H1 (cell line): ENCODE data around the gene SP4. TPM values are rescaled to one million over a fixed set of nuclear protein-coding genes. Genes with fewer than 3 reads are reported as not detected.
A peak's percentile ranks its signal among the peaks of the same experiment; 100 is the strongest.

Experiments
- CTCF ChIA-PET: fragments of 300-600 bp; sonication (Branson Sonifier 250); formaldehyde crosslinking; loops from one replicate; lab custom pipeline; 2021; ENCODE audit not compliant: partially characterized antibody; lab: Charles Lee
- POLR2A ChIA-PET: fragments of 300-600 bp; sonication (Branson Sonifier 250); formaldehyde crosslinking; loops from one replicate; lab custom pipeline; 2021; ENCODE audit warnings: inconsistent platforms; ENCODE audit not compliant: partially characterized antibody; lab: Charles Lee
- DNase-seq, 2 experiments: peaks; one replicate each; pipeline versions ENCODE4 v3.0.0 to v3.0.0-alpha.2; 2010 to 2022; ENCODE audit warnings: low spot score in 2 of 2, low read depth in 1 of 2, mixed read lengths in 1 of 2
- FAIRE-seq: peaks from 2 replicates; lab custom pipeline; 2011; peaks lifted over from hg19 to GRCh38; lab: Jason Lieb, UNC
- H2AFZ ChIP-seq: 2 replicates; pipeline ENCODE4 v1.8.1; 2012; ENCODE audit warnings: low read length, inconsistent platforms
- H2AK5ac ChIP-seq: 2 replicates; pipeline ENCODE4 v1.6.1; 2013; ENCODE audit warnings: low read depth, low read length
- H2BK120ac ChIP-seq: replicated peaks from 2 replicates; pipeline ENCODE3; 2013; ENCODE audit warnings: low read depth, low read length, inconsistent platforms
- H2BK12ac ChIP-seq: 2 replicates; pipeline ENCODE4 v1.6.1; 2013; ENCODE audit warnings: low read depth, low read length
- H2BK15ac ChIP-seq: 2 replicates; pipeline ENCODE4 v1.6.1; 2013; ENCODE audit warnings: low read length
- H2BK20ac ChIP-seq: 2 replicates; pipeline ENCODE4 v1.6.1; 2013; ENCODE audit warnings: low read length
- H2BK5ac ChIP-seq: 2 replicates; pipeline ENCODE4 v1.6.1; 2013; ENCODE audit warnings: low read depth, low read length
- H3K14ac ChIP-seq: 2 replicates; pipeline ENCODE4 v1.6.1; 2013; ENCODE audit warnings: inconsistent platforms; ENCODE audit not compliant: insufficient read length
- H3K18ac ChIP-seq: 2 replicates; pipeline ENCODE4 v1.6.1; 2013; ENCODE audit warnings: low read length; ENCODE audit errors: extremely low read depth
- H3K23ac ChIP-seq: 2 replicates; pipeline ENCODE4 v1.6.1; 2013; ENCODE audit warnings: inconsistent platforms; ENCODE audit not compliant: insufficient read length
- H3K23me2 ChIP-seq: 2 replicates; pipeline ENCODE4 v1.6.1; 2013; ENCODE audit warnings: low read depth, low read length
- H3K27ac ChIP-seq: 2 replicates; pipeline ENCODE4 v1.6.1; 2011; ENCODE audit warnings: low read depth, low read length, inconsistent platforms
- H3K27me3 ChIP-seq, 4 experiments: replicated peaks in 1 of 4; 1 replicate in 1 of 4; 2 replicates in 3 of 4; pipeline versions ENCODE4 v1.6.1 to v1.8.1; 2011 to 2013; ENCODE audit warnings: low read length in 3 of 4, mild to moderate bottlenecking in 3 of 4, inconsistent platforms in 2 of 4, mixed read lengths in 2 of 4, moderate library complexity in 1 of 4; ENCODE audit not compliant: control insufficient read depth in 3 of 4, insufficient read depth in 3 of 4; ENCODE audit errors: extremely low read depth in 1 of 4
- H3K36me3 ChIP-seq, 4 experiments: 2 replicates each; pipeline versions ENCODE4 v1.6.1 to v1.8.1; 2011 to 2013; ENCODE audit warnings: mild to moderate bottlenecking in 4 of 4, low read length in 3 of 4, moderate library complexity in 2 of 4, control low read depth in 1 of 4, inconsistent platforms in 1 of 4; ENCODE audit not compliant: insufficient read depth in 4 of 4, control insufficient read depth in 2 of 4
- H3K4ac ChIP-seq: replicated peaks from 2 replicates; pipeline ENCODE3; 2013; ENCODE audit warnings: low read length, low read depth, mixed read lengths, inconsistent platforms; ENCODE audit not compliant: insufficient read length
- H3K4me1 ChIP-seq, 4 experiments: replicated peaks in 1 of 4; 1 replicate in 1 of 4; 2 replicates in 3 of 4; pipeline versions ENCODE4 v1.6.1 to v1.8.1; 2011 to 2013; ENCODE audit warnings: low read length in 3 of 4, inconsistent platforms in 2 of 4, mixed read lengths in 1 of 4; ENCODE audit not compliant: insufficient read depth in 4 of 4, control insufficient read depth in 3 of 4
- H3K4me2 ChIP-seq, 2 experiments: 2 replicates each; pipeline versions ENCODE4 v1.6.1 to v1.8.1; 2011 to 2013; ENCODE audit warnings: low read depth in 2 of 2, low read length in 2 of 2, control low read depth in 1 of 2, inconsistent platforms in 1 of 2, mild to moderate bottlenecking in 1 of 2; ENCODE audit not compliant: insufficient read depth in 1 of 2
- H3K4me3 ChIP-seq, 4 experiments: fragments of 200-600, 300-600 bp in 1 of 4; sonication (generic), shearing (Covaris generic), sonication (Bioruptor Twin) in 1 of 4; 2 replicates each; pipeline versions ENCODE4 v1.5.1 to v1.8.1; 2011 to 2016; ENCODE audit warnings: low read length in 4 of 4, low read depth in 3 of 4, control low read depth in 2 of 4, inconsistent platforms in 2 of 4, mild to moderate bottlenecking in 2 of 4, mixed read lengths in 1 of 4, moderate library complexity in 1 of 4; ENCODE audit not compliant: insufficient read depth in 2 of 4; ENCODE audit errors: extremely low read depth in 1 of 4
- H3K56ac ChIP-seq: replicated peaks from 2 replicates; pipeline ENCODE3; 2013; ENCODE audit warnings: low read depth, mild to moderate bottlenecking, mixed read lengths, low read length, inconsistent platforms; ENCODE audit not compliant: insufficient read length
- H3K79me1 ChIP-seq: 2 replicates; pipeline ENCODE4 v1.6.1; 2013; ENCODE audit warnings: low read depth, low read length, control low read depth
- H3K79me2 ChIP-seq, 2 experiments: 2 replicates each; pipeline versions ENCODE4 v1.6.1 to v1.8.1; 2012 to 2013; ENCODE audit warnings: low read length in 2 of 2, mild to moderate bottlenecking in 2 of 2, inconsistent platforms in 1 of 2; ENCODE audit not compliant: insufficient read depth in 2 of 2, control insufficient read depth in 1 of 2
- H3K9ac ChIP-seq, 4 experiments: replicated peaks in 1 of 4; 1 replicate in 1 of 4; 2 replicates in 3 of 4; pipeline versions ENCODE4 v1.6.1 to v1.8.1; 2011 to 2013; ENCODE audit warnings: low read depth in 3 of 4, low read length in 3 of 4, control low read depth in 2 of 4, mild to moderate bottlenecking in 2 of 4, moderate library complexity in 2 of 4, inconsistent platforms in 1 of 4; ENCODE audit errors: extremely low read depth in 1 of 4
- H3K9me3 ChIP-seq, 2 experiments: 2 replicates each; pipeline versions ENCODE4 v1.6.1 to v1.8.1; 2012 to 2013; ENCODE audit warnings: mild to moderate bottlenecking in 2 of 2, moderate library complexity in 2 of 2, control low read depth in 1 of 2, inconsistent platforms in 1 of 2, low read depth in 1 of 2, low read length in 1 of 2, mixed read lengths in 1 of 2; ENCODE audit not compliant: insufficient read depth in 2 of 2
- H4K20me1 ChIP-seq, 2 experiments: replicated peaks in 1 of 2; 2 replicates each; pipeline versions ENCODE3 to v1.8.1; 2011 to 2013; ENCODE audit warnings: inconsistent platforms in 2 of 2, low read length in 2 of 2, mild to moderate bottlenecking in 1 of 2; ENCODE audit not compliant: insufficient read depth in 2 of 2, control insufficient read depth in 1 of 2
- H4K5ac ChIP-seq: 2 replicates; pipeline ENCODE4 v1.6.1; 2013; ENCODE audit warnings: low read length, low read depth, mixed read lengths, inconsistent platforms; ENCODE audit not compliant: insufficient read length
- H4K8ac ChIP-seq: 2 replicates; pipeline ENCODE4 v1.8.0; 2013; ENCODE audit warnings: mild to moderate bottlenecking, moderate library complexity, low read length, inconsistent platforms; ENCODE audit not compliant: insufficient read depth; ENCODE audit errors: extremely low read depth
- H4K91ac ChIP-seq: replicated peaks from 2 replicates; pipeline ENCODE3; 2013; ENCODE audit warnings: low read length, mixed read lengths, inconsistent platforms; ENCODE audit not compliant: insufficient read length
- BCL11A ChIP-seq, 2 experiments: IDR thresholded peaks; one replicate each; pipeline ENCODE4 v1.6.1; 2011; ENCODE audit warnings: low read depth in 2 of 2, low read length in 2 of 2, mild to moderate bottlenecking in 2 of 2
- CBX8 ChIP-seq: fragments of 300-800, 300-1000 bp; sonication (generic); IDR thresholded peaks from 2 replicates; pipeline ENCODE4 v1.7.1; 2016; ENCODE audit warnings: low read depth, low read length, borderline replicate concordance
- MAFK ChIP-seq: IDR thresholded peaks from 2 replicates; pipeline ENCODE4 v1.6.1; 2012; ENCODE audit warnings: low read depth, mild to moderate bottlenecking, improper control_type of control experiment, low read length
- NANOG ChIP-seq: IDR thresholded peaks from 2 replicates; pipeline ENCODE4 v1.6.1; 2011; ENCODE audit warnings: low read length, low read depth, mild to moderate bottlenecking, inconsistent platforms; ENCODE audit not compliant: insufficient read depth, poor library complexity, severe bottlenecking
- SRF ChIP-seq: IDR thresholded peaks from 2 replicates; pipeline ENCODE4 v1.6.1; 2011; ENCODE audit warnings: mild to moderate bottlenecking, low read depth, low read length, moderate library complexity
- TBP ChIP-seq: IDR thresholded peaks from 2 replicates; pipeline ENCODE4 v1.6.1; 2011; ENCODE audit warnings: low read depth, low read length, improper control_type of control experiment
- WGBS, 2 experiments: shearing (Covaris generic) in 1 of 2; methylation state at CpG; one replicate each; pipeline versions ENCODE4 v1.1.6 to v1.1.7; 2013 to 2015; ENCODE audit warnings: low lambda C conversion rate in 2 of 2, mixed read lengths in 2 of 2, inconsistent platforms in 1 of 2, low coverage in 1 of 2, missing lambda C conversion rate in 1 of 2; ENCODE audit not compliant: insufficient replicate concordance in 2 of 2, insufficient coverage in 1 of 2, insufficient read length in 1 of 2; ENCODE audit errors: extremely low coverage in 1 of 2, missing lambda C conversion rate in 1 of 2; 5-methylcytosine and 5-hydroxymethylcytosine counted together
- polyA plus RNA-seq, 7 experiments: library from polyadenylated mRNA; depleted of rRNA in 3 of 7; stranded (reverse) in 5 of 7; unstranded in 2 of 7; fragments of >200 nt in 5 of 7; fragments of 200-250 nt in 2 of 7; gene quantifications; 1 replicate in 5 of 7; 2 replicates in 1 of 7; 4 replicates in 1 of 7; pipeline versions ENCODE4 v1.2.1 to v1.2.3, GENCODE V29; 2011 to 2013; ENCODE audit warnings: missing spikeins in 2 of 7, mixed read lengths in 2 of 7
- total RNA-seq: library from RNA; stranded (reverse); fragmentation: NEBNext Ultra II Directional; extraction: Animal tissue kit (Norgen Biotek cat#: 25700); gene quantifications from 2 replicates; pipeline ENCODE4 v1.2.1, GENCODE V29; 2021
- TF ChIP-seq, protein P1 (sequence below): IDR thresholded peaks from 2 replicates; pipeline ENCODE4 v1.6.1; 2011; ENCODE audit warnings: low read depth, mild to moderate bottlenecking, low read length; ENCODE audit not compliant: insufficient read depth

Gene SP4
- total and polyA plus RNA-seq, 2 of the 8 experiments (the other 6 are each of a cell fraction or from before 2014, with no cell fraction given): 10.0 to 24.0 TPM

DNA sequence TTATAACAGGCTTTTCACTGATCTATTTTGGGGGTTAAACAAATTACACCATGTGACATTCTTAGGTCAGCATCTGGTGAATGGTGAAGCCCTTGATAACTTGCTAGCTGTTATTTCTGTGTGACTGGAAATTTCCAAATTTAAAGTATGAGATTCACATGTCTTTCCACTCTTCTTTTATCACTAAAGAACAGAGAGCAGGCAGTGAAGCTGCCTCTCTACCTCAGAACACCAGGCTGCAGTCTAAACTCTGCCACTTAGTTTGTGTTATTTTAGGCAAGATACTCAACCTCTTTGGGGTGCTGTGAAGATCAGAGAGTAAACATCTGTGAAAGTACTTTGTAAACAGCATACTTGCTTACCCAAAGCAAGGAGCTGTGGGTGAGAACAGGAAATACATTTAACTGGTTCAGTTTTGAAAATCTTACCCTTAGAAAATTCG lies 15.5 kb upstream of the SP4 start:
- Histone ChIP-seq H2BK12ac (no peak overlapping the region), H4K20me1 (no peaks in the 10 kb centered on the region), H3K4me3 (no peak overlapping the region), H4K8ac (no peak overlapping the region), H2BK5ac (no peak overlapping the region), H3K4ac (no peak overlapping the region), H3K4me2 (no peak overlapping the region), H3K79me1 (no peaks in the 10 kb centered on the region), H4K5ac (no peak overlapping the region), H2BK120ac (no peak overlapping the region), H3K27me3 (no peaks in the 10 kb centered on the region), H2BK20ac (no peak overlapping the region), H3K79me2 (no peaks in the 10 kb centered on the region), H2AK5ac (no peak overlapping the region), H2AFZ (peak overlapping the region; percentile 3; the same call in 1 of the 2 replicates), H3K27ac (no peak overlapping the region), H2BK15ac (no peak overlapping the region), H4K91ac (no peak overlapping the region), H3K36me3 (no peaks in the 10 kb centered on the region), H3K56ac (no peak overlapping the region), H3K9me3 (no peaks in the 10 kb centered on the region), H3K18ac (no peak overlapping the region), H3K23ac (no peak overlapping the region), H3K14ac (no peak overlapping the region), H3K4me1 (peaks cover 0 to 4% (median 2%) of the 10 kb centered on the region in 4 experiments; a peak in 2 of 7 replicates), H3K23me2 (no peaks in the 10 kb centered on the region), H3K9ac (no peak overlapping the region)
- DNase-seq: no peak
- ChIA-PET CTCF (interaction anchor here (1.1 to 1.5 kb wide), 2 partner anchors 16 to 159 kb away, joined by 3 read pairs; no protein-coding TSS in a partner anchor), POLR2A (interaction anchor here (2.8 kb wide), 1 partner anchor 15 kb away, joined by 10 read pairs; the partner anchor contains the start of gene SP4)
- no peak for FAIRE-seq
- no peak for TF ChIP-seq NANOG
- TF ChIP-seq, protein P1, sequence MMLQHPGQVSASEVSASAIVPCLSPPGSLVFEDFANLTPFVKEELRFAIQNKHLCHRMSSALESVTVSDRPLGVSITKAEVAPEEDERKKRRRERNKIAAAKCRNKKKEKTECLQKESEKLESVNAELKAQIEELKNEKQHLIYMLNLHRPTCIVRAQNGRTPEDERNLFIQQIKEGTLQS: no peak
- TF ChIP-seq BCL11A (IDR thresholded peaks at IDR 0.05; ENCODE audit: low read depth in 2 of 2, low read length in 2 of 2): no peak
- no peak for TF ChIP-seq TBP
- TF ChIP-seq CBX8: no peak
- no peak for TF ChIP-seq SRF
- TF ChIP-seq MAFK: no peak
- WGBS, 2 experiments: 74% methylated on average over 1 of the region's 1 CpG; no CpG with 5 or more reads in 1 of the 2 experiments
